ENCODE data around the gene EIF3I.

EIF3I gene

GRCh38 chr1:32234792-32235191 is 12.6 kb downstream of the EIF3I start:
- 90 to 91% methylated on average over 4 to 7 of the region's 7 CpGs for WGBS, 2 experiments (ENCODE audit: insufficient coverage in 2 of 2)
- no peaks in the 10 kb centered on the region for H3K9me3 ChIP-seq (ENCODE audit: control insufficient read depth, low read length)
- no peaks in the 10 kb centered on the region for H3K4me1 ChIP-seq (ENCODE audit: control insufficient read depth, insufficient read depth, low read length, poor library complexity, severe bottlenecking)
- H3K4me3 ChIP-seq (ENCODE audit: extremely low read depth, insufficient read depth, low read length, poor library complexity, severe bottlenecking): no peak overlapping the region
- H3K27ac ChIP-seq (ENCODE audit: low read depth, low read length, severe bottlenecking): no peak overlapping the region
- H3K36me3 ChIP-seq (ENCODE audit: control insufficient read depth, insufficient read depth, low read length): peaks cover 37% of the 10 kb centered on the region

- WGBS, 2 experiments (ENCODE audit: insufficient coverage in 2 of 2): 50 to 72% methylated on average over 2 of the region's 4 CpGs
- H3K4me1 ChIP-seq (ENCODE audit: control insufficient read depth, insufficient read depth, low read length, poor library complexity, severe bottlenecking): peaks cover 13% of the 10 kb centered on the region
- H3K4me3 ChIP-seq (ENCODE audit: extremely low read depth, insufficient read depth, low read length, poor library complexity, severe bottlenecking): no peak overlapping the region
- no peak overlapping the region for H3K27ac ChIP-seq (ENCODE audit: low read depth, low read length, severe bottlenecking)
- H3K9me3 ChIP-seq (ENCODE audit: control insufficient read depth, low read length): no peaks in the 10 kb centered on the region
- H3K36me3 ChIP-seq (ENCODE audit: control insufficient read depth, insufficient read depth, low read length): peaks cover 6% of the 10 kb centered on the region
Observed at GRCh38 chr1:32239337-32239736, 17.1 kb downstream of the EIF3I start.

DNA sequence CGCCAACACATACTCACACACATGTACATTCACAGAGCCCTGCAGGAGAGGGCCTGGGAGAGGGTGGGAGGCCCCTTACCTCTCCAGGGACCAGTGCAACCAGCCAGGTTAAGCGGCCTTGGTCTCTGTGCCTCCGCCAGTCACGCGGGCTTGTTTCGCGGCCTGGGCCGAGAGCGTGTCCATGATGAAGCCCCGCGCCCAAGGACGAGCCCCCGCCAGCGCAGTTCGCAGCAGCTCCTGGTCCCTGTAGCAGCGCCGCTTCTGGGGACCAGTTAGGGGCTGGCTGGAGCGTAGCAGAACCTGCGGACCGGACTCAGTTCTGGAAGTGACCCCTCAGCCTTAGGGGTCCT is 17.6 kb downstream of the EIF3I start:
- H3K4me3 ChIP-seq (ENCODE audit: extremely low read depth, insufficient read depth, low read length, poor library complexity, severe bottlenecking): peak overlapping the region; percentile 51
- H3K4me1 ChIP-seq (ENCODE audit: control insufficient read depth, insufficient read depth, low read length, poor library complexity, severe bottlenecking): peaks cover 13% of the 10 kb centered on the region
- H3K36me3 ChIP-seq (ENCODE audit: control insufficient read depth, insufficient read depth, low read length): peaks cover 2% of the 10 kb centered on the region
- 9 to 15% methylated on average over 19 of the region's 20 CpGs for WGBS, 2 experiments (ENCODE audit: insufficient coverage in 2 of 2)
- no peaks in the 10 kb centered on the region for H3K9me3 ChIP-seq (ENCODE audit: control insufficient read depth, low read length)
- H3K27ac ChIP-seq (ENCODE audit: low read depth, low read length, severe bottlenecking): peak overlapping the region; percentile 23

DNA sequence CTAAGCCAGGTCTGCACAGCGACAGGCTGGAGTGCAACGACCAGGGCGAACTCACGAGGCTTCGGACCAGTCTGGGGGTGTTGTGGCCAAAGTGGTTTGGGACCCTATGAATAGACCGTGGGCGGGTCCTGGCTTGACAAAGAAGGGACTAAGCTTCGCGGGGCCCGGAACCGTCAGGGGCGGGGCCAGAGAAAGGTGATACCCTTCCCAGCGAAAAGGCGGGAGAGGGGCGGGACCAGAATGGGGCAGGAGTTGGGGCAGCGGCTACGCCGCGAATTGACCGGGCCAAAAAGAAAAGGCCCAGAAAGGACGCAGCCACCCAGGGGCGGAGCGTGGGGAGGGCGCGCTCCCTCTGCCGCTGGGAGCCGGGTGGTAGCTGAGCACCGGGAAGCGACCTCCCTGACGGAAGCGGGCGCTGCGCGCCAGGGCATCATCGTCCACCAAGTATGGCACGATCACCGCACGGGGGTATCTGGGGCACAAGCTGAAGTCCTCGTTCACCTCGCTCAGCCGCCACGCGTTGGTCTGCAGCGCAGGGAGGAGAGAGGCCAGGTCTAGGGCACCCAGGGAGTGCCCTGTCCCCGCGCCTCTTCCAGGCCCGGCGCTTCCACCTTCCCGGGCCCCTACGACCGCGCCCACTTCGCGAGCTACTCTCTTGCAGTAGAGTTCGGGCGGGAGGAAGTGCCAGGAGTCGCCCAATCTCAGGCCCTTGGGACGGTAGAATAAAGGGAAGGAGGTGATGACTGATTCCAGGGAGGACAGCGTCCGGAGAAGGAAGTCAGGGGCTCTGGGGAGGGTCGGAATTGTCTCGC is 18.1 kb downstream of the EIF3I start:
- Histone ChIP-seq H3K9me3 (ENCODE audit: control insufficient read depth, low read length) (no peaks in the 10 kb centered on the region), H3K4me1 (ENCODE audit: control insufficient read depth, insufficient read depth, low read length, poor library complexity, severe bottlenecking) (peaks cover 13% of the 10 kb centered on the region), H3K27ac (ENCODE audit: low read depth, low read length, severe bottlenecking) (peak overlapping the region; percentile 23), H3K4me3 (ENCODE audit: extremely low read depth, insufficient read depth, low read length, poor library complexity, severe bottlenecking) (peak overlapping the region; percentile 51), H3K36me3 (ENCODE audit: control insufficient read depth, insufficient read depth, low read length) (no peaks in the 10 kb centered on the region)
- 0 to 1% methylated on average over 45 to 52 of the region's 62 CpGs for WGBS, 2 experiments (ENCODE audit: insufficient coverage in 2 of 2)

- 0 to 1% methylated on average over 40 to 48 of the region's 55 CpGs for WGBS, 2 experiments (ENCODE audit: insufficient coverage in 2 of 2)
- H3K9me3 ChIP-seq (ENCODE audit: control insufficient read depth, low read length): no peaks in the 10 kb centered on the region
- peak overlapping the region; percentile 51 for H3K4me3 ChIP-seq (ENCODE audit: extremely low read depth, insufficient read depth, low read length, poor library complexity, severe bottlenecking)
- peak overlapping the region; percentile 29 for H3K27ac ChIP-seq (ENCODE audit: low read depth, low read length, severe bottlenecking)
- H3K36me3 ChIP-seq (ENCODE audit: control insufficient read depth, insufficient read depth, low read length): no peaks in the 10 kb centered on the region
- peaks cover 13% of the 10 kb centered on the region for H3K4me1 ChIP-seq (ENCODE audit: control insufficient read depth, insufficient read depth, low read length, poor library complexity, severe bottlenecking)
Observed at GRCh38 chr1:32241001-32241763, 19.0 kb downstream of the EIF3I start.

DNA sequence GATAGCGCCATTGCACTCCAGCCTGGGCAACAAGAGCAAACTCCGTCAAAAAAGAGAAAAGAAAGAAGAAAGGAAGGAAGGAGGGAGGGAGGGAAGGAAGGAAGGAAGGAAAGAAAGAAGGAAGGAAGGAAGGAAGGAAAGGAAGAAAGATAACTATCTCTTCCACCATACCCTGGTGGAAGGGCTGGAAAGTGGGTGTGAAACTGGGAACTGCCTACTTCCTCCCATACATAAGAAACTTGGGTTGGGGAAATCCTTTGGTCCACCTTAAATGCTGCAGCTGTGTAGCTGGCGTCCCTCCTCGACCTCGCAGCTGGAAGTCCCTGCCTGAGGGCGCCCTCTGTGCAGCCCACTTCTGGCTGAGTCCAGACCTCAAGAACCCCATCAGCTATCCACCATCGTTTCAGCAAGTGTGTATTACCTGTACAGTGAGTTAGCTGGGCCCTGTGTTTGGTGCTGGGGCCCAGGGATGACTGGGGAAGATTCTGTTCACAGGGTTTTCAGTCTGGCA is 20.2 kb downstream of the EIF3I start:
- H3K4me3 ChIP-seq (ENCODE audit: extremely low read depth, insufficient read depth, low read length, poor library complexity, severe bottlenecking): no peak overlapping the region
- WGBS, 2 experiments (ENCODE audit: insufficient coverage in 2 of 2): 51 to 100% methylated on average over 2 to 5 of the region's 7 CpGs

GRCh38 chr1:32246888-32247273 is 24.7 kb downstream of the EIF3I start, which contains the start of gene FAM167B:
Gene FAM167B, plus strand, starts transcription at chr1:32247222. Its CDS starts 200 bp downstream, at chr1:32247422.
- H3K27ac ChIP-seq (ENCODE audit: low read depth, low read length, severe bottlenecking): no peak within 1 kb of the TSS
- no peak within 1 kb of the TSS for H3K4me3 ChIP-seq (ENCODE audit: extremely low read depth, insufficient read depth, low read length, poor library complexity, severe bottlenecking)
- no peaks in the 10 kb centered on the region for H3K9me3 ChIP-seq (ENCODE audit: control insufficient read depth, low read length)
- H3K4me1 ChIP-seq (ENCODE audit: control insufficient read depth, insufficient read depth, low read length, poor library complexity, severe bottlenecking): peaks cover 18% of the 10 kb centered on the region
- H3K36me3 ChIP-seq (ENCODE audit: control insufficient read depth, insufficient read depth, low read length): no peaks in the 10 kb centered on the region
- 60 to 89% methylated on average over 1 of the region's 3 CpGs for WGBS, 2 experiments (ENCODE audit: insufficient coverage in 2 of 2)

More for the DNA sequence above, 20.2 kb downstream of the EIF3I start:
- Histone ChIP-seq H3K36me3 (ENCODE audit: control insufficient read depth, insufficient read depth, low read length) (no peaks in the 10 kb centered on the region), H3K9me3 (ENCODE audit: control insufficient read depth, low read length) (no peaks in the 10 kb centered on the region), H3K4me1 (ENCODE audit: control insufficient read depth, insufficient read depth, low read length, poor library complexity, severe bottlenecking) (peaks cover 13% of the 10 kb centered on the region), H3K27ac (ENCODE audit: low read depth, low read length, severe bottlenecking) (no peak overlapping the region)

DNA sequence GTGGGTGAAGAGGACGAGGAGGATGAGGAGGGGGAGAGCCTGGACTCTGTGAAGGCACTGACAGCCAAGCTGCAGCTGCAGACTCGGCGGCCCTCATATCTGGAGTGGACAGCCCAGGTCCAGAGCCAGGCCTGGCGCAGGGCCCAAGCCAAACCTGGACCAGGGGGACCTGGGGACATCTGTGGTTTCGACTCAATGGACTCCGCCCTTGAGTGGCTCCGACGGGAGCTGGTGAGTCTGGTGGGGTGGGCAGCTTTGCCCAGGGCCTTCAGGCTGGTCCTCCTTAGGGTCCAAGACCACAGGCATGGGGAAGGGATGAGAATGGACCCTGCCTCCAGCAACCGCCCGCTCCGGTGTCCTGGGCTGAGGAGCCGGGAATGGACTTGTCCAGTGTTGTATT is 25.2 kb downstream of the EIF3I start:
- H3K4me3 ChIP-seq (ENCODE audit: extremely low read depth, insufficient read depth, low read length, poor library complexity, severe bottlenecking): no peak overlapping the region
- WGBS, 2 experiments (ENCODE audit: insufficient coverage in 2 of 2): 97% methylated on average over 6 to 11 of the region's 12 CpGs
- H3K36me3 ChIP-seq (ENCODE audit: control insufficient read depth, insufficient read depth, low read length): no peaks in the 10 kb centered on the region
- no peaks in the 10 kb centered on the region for H3K9me3 ChIP-seq (ENCODE audit: control insufficient read depth, low read length)
- peaks cover 16% of the 10 kb centered on the region for H3K4me1 ChIP-seq (ENCODE audit: control insufficient read depth, insufficient read depth, low read length, poor library complexity, severe bottlenecking)
- H3K27ac ChIP-seq (ENCODE audit: low read depth, low read length, severe bottlenecking): no peak overlapping the region

- WGBS, 2 experiments (ENCODE audit: insufficient coverage in 2 of 2): 8% methylated on average over 24 to 25 of the region's 31 CpGs
- no peaks in the 10 kb centered on the region for H3K9me3 ChIP-seq (ENCODE audit: control insufficient read depth, low read length)
- no peaks in the 10 kb centered on the region for H3K36me3 ChIP-seq (ENCODE audit: control insufficient read depth, insufficient read depth, low read length)
- H3K4me1 ChIP-seq (ENCODE audit: control insufficient read depth, insufficient read depth, low read length, poor library complexity, severe bottlenecking): peaks cover 14% of the 10 kb centered on the region
- no peak overlapping the region for H3K27ac ChIP-seq (ENCODE audit: low read depth, low read length, severe bottlenecking)
- H3K4me3 ChIP-seq (ENCODE audit: extremely low read depth, insufficient read depth, low read length, poor library complexity, severe bottlenecking): peak overlapping the region; percentile 5
Observed at GRCh38 chr1:32247983-32248889, 26.0 kb downstream of the EIF3I start.

GRCh38 chr1:32249831-32250525 is 27.8 kb downstream of the EIF3I start:
- Histone ChIP-seq H3K4me3 (ENCODE audit: extremely low read depth, insufficient read depth, low read length, poor library complexity, severe bottlenecking) (no peak overlapping the region), H3K36me3 (ENCODE audit: control insufficient read depth, insufficient read depth, low read length) (no peaks in the 10 kb centered on the region), H3K27ac (ENCODE audit: low read depth, low read length, severe bottlenecking) (peak overlapping the region; percentile 71), H3K9me3 (ENCODE audit: control insufficient read depth, low read length) (no peaks in the 10 kb centered on the region), H3K4me1 (ENCODE audit: control insufficient read depth, insufficient read depth, low read length, poor library complexity, severe bottlenecking) (peaks cover 14% of the 10 kb centered on the region)
- WGBS, 2 experiments (ENCODE audit: insufficient coverage in 2 of 2): 83% methylated on average over 8 to 9 of the region's 9 CpGs
